ENCODE measurements around the gene ARRDC4. TPM values are rescaled to one million over a fixed set of nuclear protein-coding genes. Genes with fewer than 3 reads are reported as not detected.
"Not testable (repeated sequence)": the region's sequence is repeated elsewhere in the genome, so short reads cannot be mapped to it uniquely, and the experiment has no call there.

Gene ARRDC4
- total RNA-seq, 4 donors from 2014 or later = 6.3 to 24.6 (median 12.5) TPM

DNA sequence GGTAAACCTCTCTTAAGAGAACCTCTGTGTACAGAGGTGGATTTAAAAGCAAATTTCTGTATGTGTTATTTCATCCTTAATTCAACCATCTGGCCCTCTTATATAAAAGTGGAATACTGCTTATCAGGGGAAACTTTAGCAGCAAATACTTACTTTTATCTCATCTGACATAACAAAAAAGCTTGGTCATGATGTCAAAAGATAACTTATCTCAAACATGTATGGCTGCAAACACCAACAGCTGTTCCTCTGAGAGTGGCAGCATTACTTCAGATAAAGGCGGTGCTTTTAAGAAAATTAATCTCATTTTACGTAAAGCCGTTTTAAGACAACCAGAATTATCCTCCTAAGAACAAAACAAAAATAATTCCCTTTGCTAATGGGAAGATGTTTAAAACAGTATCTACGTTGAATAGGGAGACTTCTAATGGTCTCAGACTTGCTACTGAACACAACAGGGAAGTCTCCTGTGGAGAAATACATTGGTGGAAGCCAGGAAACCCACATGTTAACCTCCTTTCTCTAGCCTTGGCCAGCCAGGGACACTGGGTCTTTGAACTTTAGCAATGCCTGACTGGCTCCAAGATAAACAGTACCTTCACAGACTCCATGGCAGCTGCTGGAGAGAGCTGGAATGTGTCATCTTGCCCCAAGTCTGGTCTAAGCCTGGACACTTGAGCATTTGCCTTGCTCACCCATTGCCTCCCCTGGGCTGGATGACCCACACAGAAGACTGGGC lies 18.1 kb downstream of the ARRDC4 start:
- Histone ChIP-seq H3K9me3 (no peaks in the 10 kb centered on the region), H3K4me3 (no peak overlapping the region), H3K36me3 (peaks cover 0 to 8% (median 0%) of the 10 kb centered on the region in 3 donors), H3K27ac (no peak overlapping the region), H3K4me1 (peaks cover 0 to 16% (median 0%) of the 10 kb centered on the region in 3 donors), H3K27me3 (no peaks in the 10 kb centered on the region)
- no peak for DNase-seq
- WGBS, 2 donors = 66 to 67% methylated on average over 4 of the region's 4 CpGs
- intact Hi-C loops (cut with DNase I) = no loop called here
- TF ChIP-seq, protein P1, sequence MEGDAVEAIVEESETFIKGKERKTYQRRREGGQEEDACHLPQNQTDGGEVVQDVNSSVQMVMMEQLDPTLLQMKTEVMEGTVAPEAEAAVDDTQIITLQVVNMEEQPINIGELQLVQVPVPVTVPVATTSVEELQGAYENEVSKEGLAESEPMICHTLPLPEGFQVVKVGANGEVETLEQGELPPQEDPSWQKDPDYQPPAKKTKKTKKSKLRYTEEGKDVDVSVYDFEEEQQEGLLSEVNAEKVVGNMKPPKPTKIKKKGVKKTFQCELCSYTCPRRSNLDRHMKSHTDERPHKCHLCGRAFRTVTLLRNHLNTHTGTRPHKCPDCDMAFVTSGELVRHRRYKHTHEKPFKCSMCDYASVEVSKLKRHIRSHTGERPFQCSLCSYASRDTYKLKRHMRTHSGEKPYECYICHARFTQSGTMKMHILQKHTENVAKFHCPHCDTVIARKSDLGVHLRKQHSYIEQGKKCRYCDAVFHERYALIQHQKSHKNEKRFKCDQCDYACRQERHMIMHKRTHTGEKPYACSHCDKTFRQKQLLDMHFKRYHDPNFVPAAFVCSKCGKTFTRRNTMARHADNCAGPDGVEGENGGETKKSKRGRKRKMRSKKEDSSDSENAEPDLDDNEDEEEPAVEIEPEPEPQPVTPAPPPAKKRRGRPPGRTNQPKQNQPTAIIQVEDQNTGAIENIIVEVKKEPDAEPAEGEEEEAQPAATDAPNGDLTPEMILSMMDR (IDR thresholded peaks at IDR 0.05) = no peak
- TF ChIP-seq POLR2A (IDR thresholded peaks at IDR 0.05) = no peak

DNA sequence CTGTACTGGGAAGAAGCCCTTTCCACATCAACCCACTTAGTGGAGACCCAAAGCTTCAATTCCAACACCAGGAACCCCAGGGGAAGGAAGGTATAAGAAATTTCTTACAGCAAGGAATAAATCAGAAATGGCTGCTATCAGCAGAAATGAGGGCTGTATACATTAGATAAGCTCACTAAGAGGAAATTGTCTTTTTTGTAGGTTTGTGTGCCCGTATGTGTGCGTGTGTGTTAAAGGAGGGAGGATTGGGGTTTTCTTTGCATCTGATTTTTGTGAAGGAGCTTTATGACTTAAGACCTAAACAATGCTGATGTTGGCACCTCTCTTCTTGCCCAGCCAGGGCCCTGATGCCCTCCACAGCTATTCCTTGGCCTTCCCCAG lies 18.6 kb downstream of the ARRDC4 start:
- no peaks in the 10 kb centered on the region for H3K9me3 ChIP-seq
- no peak overlapping the region for H3K27ac ChIP-seq
- no peak for TF ChIP-seq POLR2A (IDR thresholded peaks at IDR 0.05)
- TF ChIP-seq, protein P1 (IDR thresholded peaks at IDR 0.05) = no peak
- H3K4me3 ChIP-seq = no peak overlapping the region
- peaks cover 0 to 2% (median 0%) of the 10 kb centered on the region in 3 donors for H3K36me3 ChIP-seq
- H3K4me1 ChIP-seq = peaks cover 0 to 20% (median 0%) of the 10 kb centered on the region in 3 donors
- no peak for DNase-seq
- WGBS, 2 donors = 81 to 100% methylated on average over 2 of the region's 2 CpGs
- intact Hi-C loops (cut with DNase I) = no loop called here
- no peaks in the 10 kb centered on the region for H3K27me3 ChIP-seq

DNA sequence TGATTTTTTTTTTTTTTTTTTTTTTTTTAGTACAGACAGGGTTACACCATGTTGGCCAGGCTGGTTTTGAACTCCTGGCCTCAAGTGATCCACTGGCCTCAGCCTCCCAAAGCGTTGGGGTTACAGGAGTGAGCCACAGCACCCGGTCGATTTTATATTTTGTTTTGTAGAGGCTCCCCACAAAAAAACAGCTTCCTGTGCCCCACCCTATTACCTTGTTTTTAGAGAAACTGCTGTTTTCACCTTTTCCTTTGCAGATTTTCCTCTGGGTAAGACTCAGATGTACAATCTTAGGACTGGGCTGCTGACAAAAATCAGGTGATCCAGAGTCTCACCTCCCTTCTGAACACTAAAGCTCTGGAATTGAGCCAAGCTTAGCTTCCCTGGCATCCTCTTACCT lies 20.6 kb downstream of the ARRDC4 start:
- no peak overlapping the region for H3K27ac ChIP-seq
- TF ChIP-seq, protein P1 (IDR thresholded peaks at IDR 0.05) = no peak
- TF ChIP-seq POLR2A (IDR thresholded peaks at IDR 0.05) = no peak
- intact Hi-C loops (cut with DNase I) = no loop called here
- H3K27me3 ChIP-seq = no peaks in the 10 kb centered on the region
- 71% methylated on average over 3 of the region's 3 CpGs for WGBS, 2 donors
- no peaks in the 10 kb centered on the region for H3K9me3 ChIP-seq
- no peak overlapping the region for H3K4me3 ChIP-seq
- peaks cover 0 to 21% (median 0%) of the 10 kb centered on the region in 3 donors for H3K4me1 ChIP-seq
- no peaks in the 10 kb centered on the region for H3K36me3 ChIP-seq
- no peak for DNase-seq

DNA sequence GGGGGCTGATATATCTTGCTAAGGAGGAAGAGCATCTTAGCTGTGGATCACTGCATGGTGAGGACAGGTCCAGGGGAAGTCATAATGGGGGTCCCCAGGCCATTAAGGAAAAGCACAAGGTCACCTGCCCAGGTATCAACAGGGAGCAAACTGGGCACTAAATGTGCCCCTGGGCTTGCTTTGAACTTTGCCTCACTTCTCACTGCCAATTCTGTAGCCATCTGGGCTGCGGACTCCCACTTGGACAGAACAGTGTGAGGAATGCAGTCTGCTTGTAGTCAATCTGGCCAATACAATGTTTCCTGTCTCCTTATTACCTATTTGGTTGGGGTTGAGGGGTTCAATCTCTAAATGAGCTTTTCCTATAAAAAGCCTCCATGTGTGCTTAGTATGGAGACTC lies 21.3 kb downstream of the ARRDC4 start:
- TF ChIP-seq, protein P1 (IDR thresholded peaks at IDR 0.05) = no peak
- TF ChIP-seq POLR2A (IDR thresholded peaks at IDR 0.05) = no peak
- no peak overlapping the region for H3K4me3 ChIP-seq
- WGBS, 2 donors = 100% methylated on average over 1 of the region's 1 CpG; no CpG with 5 or more reads in 1 of the 2 donors
- DNase-seq = no peak
- H3K27ac ChIP-seq = no peak overlapping the region
- intact Hi-C loops (cut with DNase I) = no loop called here
- H3K9me3 ChIP-seq = peaks cover 0 to 3% (median 0%) of the 10 kb centered on the region in 3 donors
- peaks cover 0 to 14% (median 0%) of the 10 kb centered on the region in 3 donors for H3K4me1 ChIP-seq
- H3K27me3 ChIP-seq = no peaks in the 10 kb centered on the region
- no peaks in the 10 kb centered on the region for H3K36me3 ChIP-seq

DNA sequence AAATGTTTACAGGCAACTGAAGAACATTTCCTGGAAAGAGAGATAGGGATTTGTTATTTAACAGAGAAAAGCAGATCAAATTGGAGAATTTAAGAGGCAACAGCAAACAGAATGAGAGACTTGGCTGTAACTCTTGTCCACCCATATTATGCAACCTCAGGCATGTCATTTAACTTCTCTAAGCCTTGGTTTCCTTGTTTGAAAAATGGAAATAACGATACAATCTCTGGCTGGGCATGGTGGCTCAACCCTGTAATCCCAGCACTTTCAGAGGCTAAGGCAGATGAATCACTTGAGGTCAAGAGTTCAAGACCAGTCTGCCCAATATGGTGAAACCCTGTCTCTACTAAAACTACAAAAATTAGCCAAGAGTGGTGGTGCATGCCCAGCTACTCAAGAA lies 23.7 kb downstream of the ARRDC4 start:
- Histone ChIP-seq H3K36me3 (no peaks in the 10 kb centered on the region), H3K4me3 (no peak overlapping the region), H3K9me3 (peaks cover 0 to 7% (median 0%) of the 10 kb centered on the region in 3 donors), H3K4me1 (peaks cover 0 to 11% (median 0%) of the 10 kb centered on the region in 3 donors), H3K27ac (no peak overlapping the region), H3K27me3 (no peaks in the 10 kb centered on the region)
- intact Hi-C loops (cut with DNase I) = no loop called here
- TF ChIP-seq POLR2A (IDR thresholded peaks at IDR 0.05) = no peak
- TF ChIP-seq, protein P1 (IDR thresholded peaks at IDR 0.05) = no peak
- 15 to 19% methylated on average over 1 of the region's 1 CpG for WGBS, 2 donors
- no peak for DNase-seq

DNA sequence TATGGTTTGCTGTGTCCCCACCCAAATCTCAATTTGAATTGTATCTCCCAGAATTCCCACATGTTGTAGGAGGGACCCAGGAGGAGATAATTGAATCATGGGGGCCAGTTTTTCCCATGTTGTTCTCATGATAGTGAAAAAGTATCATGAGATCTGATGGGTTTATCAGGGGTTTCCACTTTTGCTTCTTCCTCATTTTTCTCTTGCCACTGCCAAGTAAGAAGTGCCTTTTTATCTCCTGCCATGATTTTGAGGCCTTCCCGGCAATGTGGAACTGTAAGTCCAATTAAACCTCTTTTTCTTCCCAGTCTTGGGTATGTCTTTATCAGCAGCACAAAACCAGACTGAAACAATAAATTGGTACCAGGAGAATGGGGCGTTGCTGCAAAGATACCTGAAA lies 25.5 kb downstream of the ARRDC4 start:
- not testable (repeated sequence) for H3K27me3 ChIP-seq, DNase-seq, H3K36me3 ChIP-seq

More for the DNA sequence above, 25.5 kb downstream of the ARRDC4 start:
- H3K9me3 ChIP-seq; H3K27ac ChIP-seq; intact Hi-C loops (cut with DNase I); H3K4me3 ChIP-seq: not testable (repeated sequence)
- peaks cover 0 to 16% (median 0%) of the 10 kb centered on the region in 3 donors for H3K4me1 ChIP-seq
- WGBS, 2 donors = 85 to 90% methylated on average over 2 of the region's 2 CpGs

All from esophagus squamous epithelium (tissue), 5 donors.